ENCODE data around the gene GGT6.
A peak's percentile ranks its signal among the peaks of the same experiment; 100 is the strongest.

The GGT6 gene

DNA sequence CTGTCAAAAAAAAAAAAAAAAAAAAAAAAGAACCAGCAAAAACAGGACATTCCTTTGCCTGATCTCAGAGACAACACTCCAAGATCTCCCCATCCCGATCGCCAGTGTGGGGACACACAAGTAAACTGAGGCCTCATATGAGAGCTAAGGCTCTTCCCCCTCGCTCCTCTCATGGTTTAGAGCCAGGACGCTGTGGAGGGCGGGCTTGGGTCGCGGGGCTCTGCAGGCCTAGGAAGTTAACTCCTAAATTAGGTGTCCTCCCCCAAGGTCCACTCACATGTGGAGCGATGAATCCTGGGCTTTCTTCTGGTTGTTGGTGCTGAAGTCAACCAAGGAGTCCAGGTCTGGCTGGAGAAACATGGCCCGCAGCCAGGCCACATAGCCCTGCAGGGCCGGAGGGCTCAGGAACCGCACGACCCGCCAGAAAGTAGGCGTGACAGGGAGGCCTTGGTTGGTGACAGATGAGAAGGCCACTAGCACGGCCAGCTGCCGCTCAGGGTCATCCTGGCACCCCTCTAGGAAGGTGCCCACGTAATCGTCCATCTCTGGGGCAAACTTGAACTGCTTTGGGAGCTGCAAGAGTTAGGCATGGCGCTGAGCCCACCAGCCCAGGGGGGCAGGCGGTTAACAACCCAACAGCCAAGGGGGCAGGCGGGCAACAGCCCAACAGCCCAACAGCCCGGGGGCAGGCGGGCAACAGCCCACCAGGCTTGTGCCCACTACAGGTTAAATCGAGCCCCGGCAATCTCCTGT lies 10.4 kb downstream of the GGT6 start:
- no peak for DNase-seq

DNA sequence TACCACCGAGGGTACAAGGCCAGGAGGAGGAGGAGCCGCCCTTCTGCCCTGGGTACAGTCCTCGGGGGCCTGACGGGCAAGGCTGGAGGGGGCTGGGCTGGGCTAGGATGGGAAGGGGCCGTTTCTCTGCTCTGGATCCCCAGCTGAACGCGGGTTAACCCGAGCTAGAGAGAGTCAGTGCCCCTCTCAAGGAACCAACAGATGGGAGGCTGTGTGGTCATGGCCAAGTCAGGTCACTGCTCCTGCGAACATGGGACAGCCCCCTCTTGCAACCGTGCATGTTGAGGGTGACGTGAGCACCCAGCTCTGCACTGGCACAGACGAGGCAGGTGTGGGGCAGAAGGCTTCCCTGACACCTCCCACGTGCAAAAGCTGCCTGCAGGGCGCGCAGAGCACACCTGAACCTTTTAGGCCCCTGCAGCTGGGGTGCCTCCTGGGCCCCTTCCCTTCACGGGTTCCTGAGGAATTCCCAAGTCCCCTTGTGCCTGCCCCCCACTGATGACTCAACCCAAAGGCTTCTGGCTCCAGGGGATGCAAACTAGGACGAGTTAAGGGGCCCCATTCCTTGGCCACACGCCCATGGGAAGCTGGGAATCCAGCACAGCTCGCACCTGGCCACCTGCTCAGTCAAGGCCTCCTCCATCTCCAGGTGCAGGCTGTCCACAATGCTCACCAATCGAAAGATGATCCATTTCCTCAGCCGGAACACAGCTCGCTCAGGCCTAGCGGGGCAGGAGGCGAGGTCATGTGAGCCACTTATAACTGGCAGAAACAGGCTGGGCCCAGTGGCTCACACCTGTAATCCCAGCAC lies 11.5 kb downstream of the GGT6 start:
- DNase-seq = no peak

DNA sequence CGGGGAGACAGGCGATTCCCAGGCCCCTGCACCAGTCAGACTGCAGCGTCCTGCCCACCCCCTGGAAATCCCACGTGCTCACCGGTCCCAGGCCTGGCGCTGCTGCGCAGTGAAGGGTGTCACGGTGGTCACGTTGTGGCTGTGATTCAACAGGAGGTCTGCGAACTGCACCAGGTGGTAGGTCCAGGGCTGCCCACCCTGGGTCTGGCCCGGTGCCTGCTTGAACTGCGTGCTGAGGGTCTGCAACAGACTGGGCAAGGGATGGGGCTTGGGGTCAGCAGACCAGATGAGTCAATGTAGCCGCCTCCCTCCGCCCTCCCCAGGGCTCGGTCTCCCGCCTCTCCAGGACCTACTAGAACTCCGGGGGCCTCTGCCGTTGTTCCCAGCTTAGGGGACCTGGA lies 12.3 kb downstream of the GGT6 start:
- DNase-seq = no peak

DNA sequence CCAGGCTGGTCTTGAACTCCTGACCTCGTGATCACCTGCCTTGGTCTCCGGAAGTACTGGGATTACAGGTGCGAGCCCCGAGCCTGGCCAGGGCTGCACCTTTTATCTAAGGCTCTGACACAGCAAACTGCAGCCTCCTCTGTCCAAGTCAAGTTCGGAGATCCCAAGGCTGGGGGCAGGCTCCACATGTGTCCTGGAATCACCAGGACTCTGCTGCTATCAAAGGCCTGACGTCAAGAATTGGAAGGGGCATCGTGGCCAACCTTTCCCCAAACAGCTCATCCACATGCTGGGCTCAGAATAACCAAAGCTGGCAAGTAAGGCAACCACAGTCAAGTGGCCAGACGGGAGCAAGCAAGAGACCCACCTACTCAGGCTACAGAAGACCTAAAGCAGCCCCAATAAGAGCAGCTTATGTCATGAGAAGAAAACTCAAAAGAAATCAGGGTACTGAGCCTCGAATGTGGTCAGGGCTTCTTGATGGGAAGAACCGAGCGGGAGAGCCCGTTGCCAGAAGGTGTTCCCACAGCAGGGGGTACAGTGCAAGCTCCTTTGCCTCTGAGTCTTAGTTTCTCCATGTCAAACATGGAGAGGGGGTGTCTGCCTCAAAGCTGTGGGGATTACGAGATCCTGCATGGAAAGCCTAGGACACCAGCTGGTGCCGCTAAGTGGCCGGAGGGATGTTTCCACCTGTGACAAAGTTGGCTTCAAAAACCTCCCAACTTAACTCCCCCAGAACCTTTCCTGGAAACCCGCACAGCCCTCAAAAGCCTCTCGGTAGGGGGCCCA lies 13.1 kb downstream of the GGT6 start:
- no peak for DNase-seq

DNA sequence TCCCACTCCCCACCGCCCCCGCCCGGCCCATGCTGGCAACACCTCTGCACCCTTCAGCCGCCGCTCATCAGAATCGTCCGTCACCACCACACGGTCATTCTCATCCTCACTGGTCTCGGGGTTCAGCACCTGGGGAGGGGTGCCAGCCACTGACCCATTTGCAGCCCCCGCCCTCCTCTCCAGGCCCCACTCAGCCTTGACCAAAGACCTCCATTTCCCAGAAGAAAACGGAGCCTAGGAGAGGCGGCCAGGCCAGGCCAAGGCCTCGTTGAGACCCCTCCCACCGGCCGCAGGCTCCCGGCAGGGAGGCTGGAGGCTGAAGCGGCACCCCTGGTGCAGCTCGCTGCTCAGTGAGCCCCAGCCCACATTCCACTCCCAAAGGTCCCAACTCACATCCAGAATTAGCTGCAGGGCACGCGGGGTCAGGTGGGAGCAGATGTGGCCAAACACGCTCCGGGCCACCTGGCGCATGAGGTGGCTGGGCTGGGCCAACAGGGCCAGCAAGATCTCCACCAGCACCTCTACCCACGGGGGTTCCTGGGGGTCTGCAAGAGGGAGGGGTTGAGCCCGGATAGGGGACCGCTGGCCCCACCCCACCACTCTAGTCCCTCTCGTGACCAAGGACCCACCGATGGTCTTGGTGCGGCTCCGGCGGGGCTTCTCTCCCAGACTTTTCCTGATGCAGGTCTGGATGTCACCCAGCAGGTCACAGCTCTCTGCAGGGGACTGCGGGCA lies 15.0 kb downstream of the GGT6 start:
- no peak for DNase-seq

DNA sequence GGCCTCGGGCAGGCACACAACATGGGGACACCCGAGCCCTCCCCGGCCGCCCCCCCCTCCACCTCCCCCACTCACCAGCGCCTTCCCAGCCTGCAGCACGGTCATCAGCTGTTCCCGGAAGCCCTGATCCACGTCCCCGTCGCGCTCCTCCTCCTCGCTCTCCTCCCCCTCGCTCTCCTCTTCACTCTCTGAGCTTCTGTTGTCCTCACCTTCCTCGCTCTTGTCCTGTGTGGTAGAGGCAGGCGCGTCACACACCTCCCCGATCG lies 15.5 kb downstream of the GGT6 start:
- no peak for DNase-seq

DNA sequence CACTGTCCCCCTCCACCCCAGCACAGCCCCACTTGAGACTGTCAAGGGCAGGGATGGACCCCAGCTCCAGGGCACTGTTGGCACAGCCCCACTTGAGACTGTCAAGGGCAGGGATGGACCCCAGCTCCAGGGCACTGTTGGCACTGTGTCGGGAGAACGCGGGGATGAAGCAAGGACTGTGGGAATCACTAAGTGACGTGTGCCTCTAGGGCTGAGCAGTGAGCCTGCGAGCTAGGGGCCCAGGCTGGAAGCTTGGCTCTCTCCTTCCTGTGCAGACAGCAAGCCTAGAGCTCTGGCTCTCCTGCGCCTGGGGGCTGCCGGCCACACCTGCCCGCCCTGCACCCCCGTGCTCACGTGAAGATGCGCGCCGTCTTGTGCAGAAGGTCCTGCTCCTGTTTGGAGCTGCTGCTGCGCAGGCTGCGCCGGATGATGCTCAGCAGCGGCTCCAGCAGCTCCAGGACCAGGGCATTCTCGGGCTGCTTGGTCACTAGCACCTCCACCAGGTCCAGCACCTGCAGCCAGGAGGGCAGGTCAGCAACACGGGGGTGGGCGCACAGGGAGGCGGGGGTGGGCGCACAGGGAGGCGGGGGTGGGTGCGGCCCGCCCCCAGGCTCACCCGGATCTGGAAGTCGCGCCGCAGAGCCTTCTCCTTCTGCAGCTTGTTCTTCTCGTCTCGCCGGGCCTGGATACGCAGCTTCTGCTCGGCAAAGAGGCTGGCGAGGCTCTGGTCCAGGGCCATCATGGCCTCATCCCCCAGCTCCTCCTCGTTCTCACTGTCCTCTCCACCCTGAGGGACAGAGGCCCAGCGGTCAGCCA lies 16.0 kb downstream of the GGT6 start:
- no peak for DNase-seq

DNA sequence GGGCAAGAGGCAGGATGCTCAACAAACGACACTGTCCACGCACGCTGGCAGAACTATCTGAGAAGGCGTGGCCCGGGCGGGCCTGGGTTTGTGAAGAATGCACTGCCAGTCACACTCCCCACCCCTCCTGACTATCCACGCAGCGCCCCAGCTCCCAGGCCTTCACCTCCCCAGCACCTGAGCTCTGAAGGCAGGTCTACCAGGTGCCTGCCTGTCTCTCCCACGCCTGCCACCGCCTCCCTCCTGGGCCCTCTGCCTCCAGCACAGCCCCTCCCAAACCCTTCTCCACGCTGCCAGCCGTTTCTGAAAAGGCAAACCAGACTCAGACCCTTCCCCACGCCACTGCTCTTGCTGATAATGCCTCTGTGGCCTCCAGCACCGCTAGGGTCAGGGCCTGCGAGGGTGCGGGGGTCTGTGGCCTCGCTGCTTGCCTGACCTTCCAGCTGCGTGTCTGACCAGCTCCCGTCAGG lies 16.8 kb downstream of the GGT6 start:
- DNase-seq = no peak

DNA sequence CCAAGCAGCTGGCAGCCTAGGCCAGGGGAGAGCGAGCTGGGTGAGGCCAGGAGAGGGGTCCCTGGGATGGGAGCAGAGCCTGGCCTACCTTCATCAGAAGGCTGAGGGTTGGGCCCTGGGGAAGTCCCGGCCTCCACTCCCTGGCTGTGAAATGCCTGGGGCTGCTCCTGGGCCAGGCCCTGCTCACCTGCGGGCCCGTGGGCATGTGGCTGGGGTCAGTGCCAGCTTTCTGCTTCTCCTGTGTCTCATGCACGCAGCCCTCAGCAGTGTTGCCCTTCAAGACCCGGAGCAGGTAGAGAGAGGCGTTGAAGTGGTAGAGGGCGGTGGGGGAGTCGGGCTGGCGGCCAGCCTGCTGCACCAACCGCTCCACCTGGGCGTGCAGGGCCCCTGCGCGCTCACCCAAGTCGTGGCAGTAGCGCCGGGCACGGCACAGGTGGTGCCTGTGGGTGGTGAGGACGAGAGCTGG lies 17.6 kb downstream of the GGT6 start:
- no peak for DNase-seq

DNA sequence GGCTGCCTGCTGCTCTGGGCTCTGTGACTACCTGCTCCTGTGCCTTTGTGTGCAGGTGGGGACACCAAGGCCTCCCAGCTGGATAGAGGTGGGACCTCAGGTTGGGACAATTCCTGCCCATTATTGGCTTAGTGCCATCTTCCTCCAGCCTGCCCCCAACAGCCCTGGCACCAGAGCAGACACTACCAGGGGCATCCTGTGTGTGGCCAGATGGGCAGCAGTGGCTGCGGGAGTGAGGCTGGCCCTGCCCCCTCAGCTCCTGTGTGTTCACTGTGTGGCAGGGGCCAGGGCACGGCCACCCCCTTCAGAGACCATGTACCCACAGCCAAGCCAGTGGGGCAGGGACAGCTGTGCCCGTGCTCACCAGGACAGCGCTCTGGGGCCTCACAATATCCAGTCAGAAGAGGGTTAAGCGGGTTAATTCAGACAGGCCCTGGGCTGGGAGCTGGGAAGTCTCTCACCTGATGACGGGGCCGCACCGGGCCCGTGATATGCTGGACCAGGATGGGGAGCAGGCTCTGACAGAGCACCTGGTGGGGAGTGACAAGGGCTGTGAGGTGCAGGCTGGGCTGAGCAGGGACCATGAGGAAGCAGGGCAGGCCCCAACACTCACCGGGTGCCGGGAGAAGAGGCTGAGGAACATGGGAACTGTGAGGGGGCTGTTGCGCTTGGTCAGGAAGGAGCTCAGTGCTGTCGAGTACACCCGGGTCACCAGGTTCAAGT lies 18.2 kb downstream of the GGT6 start:
- DNase-seq = no peak

DNA sequence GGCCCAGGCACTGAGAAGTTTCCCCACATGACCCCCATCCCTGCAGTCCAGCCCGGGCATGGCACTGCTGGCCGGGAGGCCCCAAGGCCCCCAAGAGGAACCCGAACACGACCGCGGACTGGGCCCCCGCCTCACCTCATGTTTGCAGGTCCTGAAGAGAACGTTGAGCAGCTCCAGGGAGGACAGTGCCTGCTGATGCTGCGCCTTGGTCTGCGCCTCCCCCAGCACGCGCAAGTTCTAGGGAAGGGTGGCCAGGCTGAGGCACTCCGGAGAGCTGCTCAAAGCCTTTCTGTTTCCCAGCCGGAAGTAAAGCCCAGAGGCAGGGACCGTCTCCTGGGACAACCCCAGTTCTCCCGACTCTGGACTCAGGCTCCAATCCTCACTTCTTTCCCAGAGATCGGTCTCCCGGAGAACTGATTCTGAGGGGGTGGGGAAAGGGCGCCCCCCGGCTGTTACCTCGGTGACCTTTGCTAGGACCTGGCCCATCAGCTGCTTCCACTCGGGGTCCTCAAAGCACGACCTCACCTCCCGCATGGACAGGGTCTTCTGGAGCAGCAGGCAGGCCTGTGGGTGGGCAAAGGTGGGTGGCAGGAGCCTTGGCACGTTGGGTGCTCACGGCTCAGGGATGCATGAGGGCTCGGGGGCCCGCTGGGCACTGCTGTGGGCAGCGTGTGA lies 18.9 kb downstream of the GGT6 start:
- no peak for DNase-seq

DNA sequence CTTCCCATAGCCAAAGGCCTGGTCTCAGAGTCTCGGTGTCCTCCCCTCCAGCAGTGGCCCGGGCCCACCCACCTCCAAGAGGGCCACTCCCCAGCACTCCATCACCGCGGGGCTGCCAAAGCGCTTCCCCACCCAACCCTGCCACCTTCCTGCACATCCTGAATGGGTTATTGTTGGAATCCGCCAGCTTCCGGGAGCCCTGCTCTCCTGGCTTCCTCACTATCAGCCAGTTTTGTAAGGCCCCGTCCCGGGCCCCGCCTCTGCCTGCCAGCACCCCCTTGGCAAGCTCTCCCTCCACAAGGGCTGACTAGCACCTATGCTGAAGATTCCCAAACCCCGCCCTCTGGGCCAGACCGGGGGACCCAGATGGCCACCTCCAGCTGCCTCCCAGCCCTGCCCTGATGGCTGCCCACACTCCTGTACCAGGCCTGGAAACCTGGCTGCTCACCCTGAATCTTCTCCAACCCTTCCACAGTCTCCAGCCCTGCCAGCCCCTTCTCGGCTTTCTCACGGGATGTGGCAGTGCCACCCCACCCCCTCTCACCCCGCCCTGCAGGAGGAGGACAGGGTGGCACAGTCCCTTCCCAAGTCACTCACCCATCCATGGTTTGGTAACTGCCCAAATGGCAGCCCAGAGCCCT lies 19.6 kb downstream of the GGT6 start:
- DNase-seq = no peak

DNA sequence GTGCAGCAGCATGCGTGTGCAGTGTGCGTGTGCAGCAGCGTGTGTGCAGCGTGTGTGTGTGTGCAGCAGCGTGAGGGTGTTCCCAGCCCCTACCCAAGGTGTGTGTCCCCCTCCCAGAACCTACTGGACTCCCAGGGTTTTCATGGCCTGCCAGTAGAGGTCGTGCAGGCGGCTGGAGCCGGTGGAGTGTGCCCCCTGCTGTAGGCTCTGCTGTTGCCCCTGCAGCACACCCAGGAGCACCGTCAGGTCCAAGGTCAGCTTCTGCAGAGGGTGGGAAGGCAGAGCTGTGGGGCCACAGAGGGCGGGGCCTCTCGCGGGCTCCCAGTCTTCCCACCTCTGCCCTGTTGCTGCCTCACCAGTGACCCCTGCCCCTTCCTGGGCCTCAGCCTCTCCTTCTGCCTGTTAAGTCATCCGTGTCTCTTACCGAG lies 20.1 kb downstream of the GGT6 start:
- peak in 1 of 2 experiments; percentile 1 for DNase-seq

DNA sequence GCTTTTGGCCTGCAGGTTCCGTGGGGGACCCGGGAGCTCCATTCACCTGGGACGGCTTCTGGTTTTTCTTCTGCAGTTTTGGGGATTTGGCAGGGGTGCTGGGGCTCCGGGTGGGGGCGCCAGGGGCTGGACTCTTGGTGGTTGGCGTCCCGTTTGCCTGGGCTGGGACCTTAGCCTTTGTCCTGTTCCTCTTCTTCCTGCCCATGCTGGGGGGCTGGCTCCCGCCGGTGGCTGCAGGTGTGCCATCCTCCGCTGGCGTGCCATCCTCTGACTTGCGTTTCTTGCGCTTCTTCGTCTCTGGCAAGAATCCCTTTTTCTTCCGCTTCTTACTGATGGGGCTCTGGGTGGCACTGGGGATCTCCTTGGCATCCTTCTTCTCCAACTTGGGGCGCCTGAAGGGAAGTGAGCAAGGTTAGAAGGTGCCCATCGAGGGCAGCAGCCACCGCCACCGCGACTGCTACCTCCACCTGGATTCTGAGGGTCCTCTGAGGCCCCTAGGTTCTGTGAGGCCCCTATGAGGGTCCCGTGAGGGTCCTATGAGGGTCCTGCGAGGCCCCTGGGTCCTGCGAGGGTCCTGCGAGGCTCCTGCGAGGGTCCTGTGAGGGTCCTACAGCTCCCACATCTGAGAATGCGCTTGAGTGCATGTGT lies 20.7 kb downstream of the GGT6 start:
- no peak for DNase-seq

DNA sequence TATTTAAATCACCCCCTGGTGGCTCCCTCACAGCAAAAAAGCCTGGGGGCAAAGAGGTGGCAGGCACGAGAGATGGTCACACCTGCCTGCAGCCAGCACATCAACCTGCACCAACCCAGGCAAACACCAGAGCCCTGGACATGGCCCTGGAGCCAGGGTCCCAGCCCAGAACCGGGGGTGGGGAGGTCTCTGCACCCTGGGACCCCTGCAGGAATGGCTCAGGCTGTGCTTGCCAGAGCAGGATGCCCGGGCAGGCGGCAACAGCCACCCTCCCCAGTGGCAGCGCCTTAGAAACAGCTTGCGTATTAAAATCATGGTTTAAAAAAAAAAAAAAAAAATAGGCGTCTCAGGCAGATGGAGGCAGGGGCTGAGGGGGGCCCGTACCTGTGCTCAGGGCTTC lies 21.4 kb downstream of the GGT6 start:
- DNase-seq = no peak

DNA sequence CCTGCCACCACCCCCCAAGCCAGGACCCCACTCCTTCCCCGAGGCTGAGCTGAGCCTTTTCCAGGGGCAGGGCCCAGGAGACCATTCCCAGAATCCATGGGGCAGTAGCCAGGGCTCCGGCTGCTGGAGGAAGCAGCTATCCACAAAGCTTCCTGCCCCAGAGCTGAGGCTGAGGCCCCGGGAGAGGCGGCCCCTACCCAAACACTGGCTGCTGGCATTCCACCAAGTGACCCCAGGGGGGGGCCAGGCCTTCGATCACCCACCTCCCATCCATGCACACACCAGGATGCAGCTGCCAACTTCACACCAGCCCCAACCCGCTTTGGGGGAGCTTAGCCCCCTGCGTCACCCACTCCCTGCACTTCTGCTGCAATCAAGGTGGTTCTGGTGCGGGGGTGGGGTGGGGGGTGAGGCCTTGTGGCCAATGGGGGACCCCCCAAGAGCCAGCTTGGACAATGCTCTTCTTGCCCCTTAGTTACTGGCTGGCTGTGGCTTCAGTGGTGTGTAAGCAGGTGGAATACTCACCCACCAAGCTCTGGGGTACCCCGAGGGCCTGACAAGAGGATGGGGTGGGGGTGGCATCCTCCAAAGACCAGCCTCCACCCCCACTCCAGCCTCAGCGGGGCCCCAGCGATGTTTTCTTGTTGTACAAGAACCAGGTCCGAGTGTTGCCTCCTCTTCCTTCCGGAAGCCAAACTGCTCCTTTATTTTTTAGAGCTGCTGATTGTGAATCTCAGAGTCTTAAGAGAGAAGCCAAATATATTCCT lies 22.0 kb downstream of the GGT6 start:
- DNase-seq = no peak

DNA sequence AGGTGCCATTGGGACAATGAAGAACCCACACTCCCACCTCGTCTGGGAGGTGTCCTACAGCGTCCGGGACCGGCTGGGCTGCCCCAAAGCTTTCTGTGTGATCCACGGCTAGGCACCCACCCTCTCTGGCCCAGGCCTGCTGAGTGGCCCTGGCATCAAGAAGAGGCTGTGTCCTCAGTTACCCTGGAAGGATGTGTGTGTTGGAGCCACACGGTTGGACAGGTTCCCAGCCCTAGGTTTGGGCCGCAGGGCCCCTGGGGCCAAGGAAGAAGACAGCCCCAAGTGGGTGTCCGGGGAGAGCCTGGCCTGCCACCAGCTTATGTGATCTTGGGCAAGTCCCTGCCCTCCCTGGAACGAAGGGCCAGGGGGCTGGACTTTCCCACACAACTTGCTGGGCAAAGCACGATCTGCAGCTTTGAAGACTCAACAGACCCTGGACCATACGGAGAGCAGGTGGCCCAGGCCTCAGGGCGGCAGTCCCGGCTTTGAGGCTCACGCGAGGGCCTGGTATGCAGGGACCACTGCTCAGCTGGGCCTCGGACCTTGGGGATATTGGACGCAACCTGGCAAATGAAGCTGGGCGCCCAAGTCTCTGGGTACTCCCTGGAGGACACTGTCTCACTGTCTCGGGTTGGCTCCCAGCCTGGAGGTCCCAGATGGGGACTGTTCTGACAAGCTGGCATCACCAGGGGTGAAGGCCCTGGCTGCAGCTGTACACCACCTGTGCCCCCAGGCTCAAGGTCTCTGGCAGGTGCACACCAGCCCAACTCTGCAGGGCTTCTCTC lies 22.7 kb downstream of the GGT6 start:
- DNase-seq = no peak

Data from Kasumi-1 (cell line).